Activated CD4-positive, alpha-beta T cell treated with anti-CD3 and anti-CD28 coated beads, Interleukin-2, amount 10 ng/mL, durations not matched to agents 7 days and 5 days (primary cell): ENCODE data around the gene ACTL10. TPM values are rescaled to one million over a fixed set of nuclear protein-coding genes. Genes with fewer than 3 reads are reported as not detected.
A peak's percentile ranks its signal among the peaks of the same experiment; 100 is the strongest.

Experiments
- CTCF ChIA-PET: fragments of 350-600 bp; sonication (Branson Sonifier 250); formaldehyde crosslinking; loops from one replicate; lab custom pipeline; 2021; ENCODE audit warnings: antibody characterized with exemption; lab: Charles Lee
- POLR2A ChIA-PET: fragments of 350-600 bp; sonication (Branson Sonifier 250); formaldehyde crosslinking; loops from one replicate; lab custom pipeline; 2021; ENCODE audit warnings: antibody characterized with exemption; lab: Charles Lee
- DNase-seq: peaks from one replicate; pipeline ENCODE4 v3.0.0-alpha.2; 2020
- H3K27ac Mint-ChIP-seq: one replicate; pipeline ENCODE4 v1.8.0; 2021; ENCODE audit warnings: mild to moderate bottlenecking, moderate library complexity, mixed read lengths
- H3K27me3 Mint-ChIP-seq: one replicate; pipeline ENCODE4 v1.8.0; 2021; ENCODE audit warnings: mixed read lengths
- H3K36me3 Mint-ChIP-seq: one replicate; pipeline ENCODE4 v1.8.0; 2021; ENCODE audit warnings: low read depth, mixed read lengths
- H3K4me1 Mint-ChIP-seq: one replicate; pipeline ENCODE4 v1.8.0; 2021; ENCODE audit warnings: mixed read lengths
- H3K4me3 Mint-ChIP-seq: one replicate; pipeline ENCODE4 v1.8.0; 2021; ENCODE audit warnings: mild to moderate bottlenecking, moderate library complexity, mixed read lengths
- H3K9me3 Mint-ChIP-seq: one replicate; pipeline ENCODE4 v1.8.0; 2021; ENCODE audit warnings: mixed read lengths
- total RNA-seq, 2 experiments: library from RNA; stranded (reverse); gene quantifications; one replicate each; pipeline ENCODE4 v1.2.3, GENCODE V29; 2021

Gene ACTL10
- total RNA-seq, 2 experiments from 2014 or later, result 2.4 to 4.1 TPM

GRCh38 chr20:33676652-33677645, 10.2 kb downstream of the ACTL10 start:
- POLR2A ChIA-PET, result no interaction called here
- H3K36me3 Mint-ChIP-seq, result peaks cover 56% of the 10 kb centered on the region
- H3K4me3 Mint-ChIP-seq, result no peak overlapping the region
- CTCF ChIA-PET, result interaction anchor here (9.1 kb wide), 1 partner anchor 10 kb away, joined by 115 read pairs; the partner anchor contains the start of gene ACTL10
- DNase-seq, result no peak
- H3K27me3 Mint-ChIP-seq, result no peaks in the 10 kb centered on the region
- no peaks in the 10 kb centered on the region for H3K9me3 Mint-ChIP-seq
- H3K4me1 Mint-ChIP-seq, result peaks cover 93% of the 10 kb centered on the region
- H3K27ac Mint-ChIP-seq, result peak overlapping the region; percentile 93

GRCh38 chr20:33677991-33678702, 11.4 kb downstream of the ACTL10 start:
- H3K27ac Mint-ChIP-seq, result peak overlapping the region; percentile 93
- H3K36me3 Mint-ChIP-seq, result peaks cover 59% of the 10 kb centered on the region
- CTCF ChIA-PET, result interaction anchor here (0.6 to 9.1 kb wide), 4 partner anchors 9 to 40 kb away, joined by 3 to 115 read pairs (median 5); partner anchors contain the start of gene ACTL10
- H3K27me3 Mint-ChIP-seq, result no peaks in the 10 kb centered on the region
- no peaks in the 10 kb centered on the region for H3K9me3 Mint-ChIP-seq
- H3K4me1 Mint-ChIP-seq, result peaks cover 93% of the 10 kb centered on the region
- H3K4me3 Mint-ChIP-seq, result no peak overlapping the region
- DNase-seq, result no peak
- POLR2A ChIA-PET, result interaction anchor here (0.5 kb wide), 1 partner anchor 10 kb away, joined by 3 read pairs; no protein-coding TSS in a partner anchor

GRCh38 chr20:33679758-33680485, 13.2 kb downstream of the ACTL10 start:
- Mint-ChIP-seq H3K4me1 (peaks cover 95% of the 10 kb centered on the region), H3K4me3 (peak overlapping the region; percentile 31), H3K27ac (peak overlapping the region; percentile 93), H3K9me3 (no peaks in the 10 kb centered on the region), H3K27me3 (no peaks in the 10 kb centered on the region), H3K36me3 (peaks cover 58% of the 10 kb centered on the region)
- peak; percentile 56 for DNase-seq
- POLR2A ChIA-PET, result interaction anchor here (0.6 to 1.0 kb wide), 2 partner anchors 13 to 303 kb away, joined by 3 read pairs; no protein-coding TSS in a partner anchor
- CTCF ChIA-PET, result interaction anchor here (0.6 to 9.1 kb wide), 7 partner anchors 9 to 1199 kb away, joined by 3 to 115 read pairs (median 3); partner anchors contain the start of genes ACTL10 and PXMP4

GRCh38 chr20:33680686-33681085, 13.9 kb downstream of the ACTL10 start:
- peaks cover 59% of the 10 kb centered on the region for H3K36me3 Mint-ChIP-seq
- ChIA-PET POLR2A (no interaction called here), CTCF (interaction anchor here (1.1 to 9.1 kb wide), 2 partner anchors 10 to 14 kb away, joined by 4 to 115 read pairs; partner anchors contain the start of gene ACTL10)
- H3K9me3 Mint-ChIP-seq, result no peaks in the 10 kb centered on the region
- no peak for DNase-seq
- H3K4me1 Mint-ChIP-seq, result peaks cover 93% of the 10 kb centered on the region
- no peak overlapping the region for H3K4me3 Mint-ChIP-seq
- H3K27ac Mint-ChIP-seq, result peak overlapping the region; percentile 93
- no peaks in the 10 kb centered on the region for H3K27me3 Mint-ChIP-seq

GRCh38 chr20:33681288-33681687, 14.5 kb downstream of the ACTL10 start:
- Mint-ChIP-seq H3K27ac (peak overlapping the region; percentile 93), H3K9me3 (no peaks in the 10 kb centered on the region), H3K36me3 (peaks cover 56% of the 10 kb centered on the region), H3K27me3 (no peaks in the 10 kb centered on the region), H3K4me3 (no peak overlapping the region), H3K4me1 (peaks cover 87% of the 10 kb centered on the region)
- no peak for DNase-seq
- ChIA-PET POLR2A (no interaction called here), CTCF (interaction anchor here (0.8 to 9.1 kb wide), 2 partner anchors 12 to 15 kb away, joined by 3 to 115 read pairs; partner anchors contain the start of gene ACTL10)

GRCh38 chr20:33681728-33682353, 15.1 kb downstream of the ACTL10 start:
- CTCF ChIA-PET, result interaction anchor here (0.8 to 9.1 kb wide), 2 partner anchors 11 to 15 kb away, joined by 3 to 115 read pairs; partner anchors contain the start of gene ACTL10
- H3K4me3 Mint-ChIP-seq, result peak overlapping the region; percentile 22
- H3K4me1 Mint-ChIP-seq, result peaks cover 86% of the 10 kb centered on the region
- H3K36me3 Mint-ChIP-seq, result peaks cover 53% of the 10 kb centered on the region
- peak overlapping the region; percentile 93 for H3K27ac Mint-ChIP-seq
- POLR2A ChIA-PET, result no interaction called here
- peak; percentile 29 for DNase-seq
- no peaks in the 10 kb centered on the region for H3K27me3 Mint-ChIP-seq
- no peaks in the 10 kb centered on the region for H3K9me3 Mint-ChIP-seq

GRCh38 chr20:33684533-33685327, 18.0 kb downstream of the ACTL10 start:
- Mint-ChIP-seq H3K4me1 (peaks cover 87% of the 10 kb centered on the region), H3K36me3 (peaks cover 29% of the 10 kb centered on the region), H3K27me3 (no peaks in the 10 kb centered on the region), H3K4me3 (peak overlapping the region; percentile 91), H3K27ac (peak overlapping the region; percentile 94), H3K9me3 (no peaks in the 10 kb centered on the region)
- ChIA-PET POLR2A (interaction anchor here (0.7 to 1.6 kb wide), 2 partner anchors 21 to 36 kb away, joined by 3 to 5 read pairs; partner anchors contain the start of gene PXMP4), CTCF (interaction anchor here (0.6 to 9.1 kb wide), 6 partner anchors 13 to 283 kb away, joined by 3 to 115 read pairs (median 4); partner anchors contain the start of genes ACTL10, CDK5RAP1 and PXMP4)
- no peak for DNase-seq

- CTCF ChIA-PET, result interaction anchor here (0.6 to 9.1 kb wide), 5 partner anchors 14 to 284 kb away, joined by 3 to 115 read pairs (median 3); partner anchors contain the start of genes ACTL10, CDK5RAP1 and PXMP4
- POLR2A ChIA-PET, result interaction anchor here (0.7 to 1.6 kb wide), 2 partner anchors 22 to 35 kb away, joined by 3 to 5 read pairs; partner anchors contain the start of gene PXMP4
- peaks cover 87% of the 10 kb centered on the region for H3K4me1 Mint-ChIP-seq
Measured at GRCh38 chr20:33685328-33686099, 18.8 kb downstream of the ACTL10 start.

GRCh38 chr20:33686100-33686983, 19.6 kb downstream of the ACTL10 start, which contains the start of gene E2F1:
E2F1 (minus strand) TSS chr20:33686385; CDS start chr20:33686264, 121 bp downstream.
- DNase-seq, result peak; percentile 96
- H3K27me3 Mint-ChIP-seq, result no peaks in the 10 kb centered on the region
- peaks cover 85% of the 10 kb centered on the region for H3K4me1 Mint-ChIP-seq
- peak within 1 kb of the TSS; percentile 91 for H3K4me3 Mint-ChIP-seq
- H3K9me3 Mint-ChIP-seq, result no peaks in the 10 kb centered on the region
- ChIA-PET CTCF (interaction anchor here (0.6 to 9.1 kb wide), 4 partner anchors 18 to 22 kb away, joined by 3 to 115 read pairs (median 4); partner anchors contain the start of gene ACTL10), POLR2A (interaction anchor here (1.0 to 1.6 kb wide), 2 partner anchors 34 kb away, joined by 5 to 6 read pairs; partner anchors contain the start of gene PXMP4)
- peaks cover 22% of the 10 kb centered on the region for H3K36me3 Mint-ChIP-seq
- H3K27ac Mint-ChIP-seq, result peak within 1 kb of the TSS; percentile 94

More at GRCh38 chr20:33685328-33686099, 18.8 kb downstream of the ACTL10 start:
- Mint-ChIP-seq H3K36me3 (peaks cover 29% of the 10 kb centered on the region), H3K4me3 (peak overlapping the region; percentile 91), H3K9me3 (no peaks in the 10 kb centered on the region), H3K27ac (peak overlapping the region; percentile 94), H3K27me3 (no peaks in the 10 kb centered on the region)
- peak; percentile 68 for DNase-seq
